GM12874 (cell line): ENCODE data around the gene CREB3L4.

ENCODE experiments used
- CTCF ChIP-seq: IDR thresholded peaks from 2 replicates; pipeline ENCODE4 v1.5.1; 2011; ENCODE audit warnings: low read depth, mild to moderate bottlenecking, control low read depth, low read length, moderate library complexity; ENCODE audit not compliant: insufficient read depth

The CREB3L4 gene

GRCh38 chr1:153945795-153946621 lies 21.7 kb upstream of the CREB3L4 start:
- no peak for TF ChIP-seq CTCF

- peak; percentile 97 for TF ChIP-seq CTCF
Measured at GRCh38 chr1:153946622-153947241, 21.0 kb upstream of the CREB3L4 start, which contains the start of gene DENND4B. DENND4B (minus strand) TSS chr1:153946718; CDS start chr1:153944374, 2,344 bp downstream.

- TF ChIP-seq CTCF: no peak
Measured at GRCh38 chr1:153951183-153951582, 16.5 kb upstream of the CREB3L4 start.

GRCh38 chr1:153951801-153952200 lies 15.9 kb upstream of the CREB3L4 start:
- no peak for TF ChIP-seq CTCF

DNA sequence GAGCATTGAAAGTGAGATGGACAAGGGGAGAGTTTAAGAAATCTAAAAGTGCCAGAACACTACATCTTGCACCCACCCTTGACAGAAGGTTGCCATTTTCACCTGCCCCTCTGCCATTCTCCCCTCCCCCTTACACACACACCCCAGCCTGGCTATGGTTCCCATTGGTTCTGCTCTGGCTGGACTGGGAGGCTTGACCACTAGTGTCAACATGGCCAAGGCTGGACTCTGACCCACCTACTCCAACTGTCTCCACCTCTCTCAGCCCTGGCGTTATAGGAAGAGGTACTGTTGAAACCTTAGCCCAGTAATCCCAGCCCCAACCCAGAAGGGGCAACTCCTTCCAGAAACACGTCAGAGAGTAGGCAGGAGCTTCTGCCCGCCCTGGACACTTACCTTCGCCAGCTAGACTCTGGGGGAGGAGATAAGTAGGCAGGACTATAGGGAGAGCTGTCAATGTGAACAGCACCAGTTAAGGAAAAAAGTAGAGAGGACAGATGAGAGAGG lies 13.8 kb upstream of the CREB3L4 start:
- no peak for TF ChIP-seq CTCF

GRCh38 chr1:153954826-153955225 lies 12.9 kb upstream of the CREB3L4 start:
- TF ChIP-seq CTCF: no peak

DNA sequence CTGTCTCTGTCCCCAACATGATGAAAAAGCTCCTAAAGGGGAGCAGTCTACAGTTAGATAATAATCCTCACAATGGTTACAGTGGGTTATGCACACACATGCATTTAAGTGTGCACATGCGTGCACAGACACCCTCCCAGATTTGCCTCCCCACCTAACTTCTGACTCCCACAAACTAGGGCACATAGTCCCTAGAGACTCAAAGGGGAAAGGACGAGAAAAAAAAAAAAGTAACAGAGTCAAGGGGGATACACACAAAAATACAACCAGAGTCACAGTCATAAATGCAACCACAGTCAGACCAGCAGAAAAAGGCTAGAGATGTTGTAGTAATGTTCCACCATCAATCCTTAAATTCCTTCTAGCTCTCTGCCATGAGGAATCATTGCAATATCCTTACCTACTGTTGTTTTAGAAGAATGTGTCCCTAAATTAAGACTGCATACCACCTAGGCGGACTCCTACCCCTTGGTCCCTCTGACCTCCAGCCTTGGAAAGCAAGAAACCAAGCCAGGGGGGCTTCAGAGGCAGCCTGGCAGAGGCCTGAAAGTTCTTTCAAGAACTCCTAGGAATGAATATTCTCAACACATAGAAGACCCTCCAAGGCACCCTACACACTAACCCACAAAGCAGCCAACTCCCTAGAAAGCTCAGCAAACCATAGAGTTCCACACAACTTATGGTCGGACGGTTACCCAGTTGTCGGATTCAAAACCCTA lies 10.5 kb upstream of the CREB3L4 start:
- TF ChIP-seq CTCF: no peak
